Measurements from ENCODE around the gene FHAD1. TPM values are rescaled to one million over a fixed set of nuclear protein-coding genes. Genes with fewer than 3 reads are reported as not detected.

Gene FHAD1
- total RNA-seq, 1 donor from 2014 or later: not detected

DNA sequence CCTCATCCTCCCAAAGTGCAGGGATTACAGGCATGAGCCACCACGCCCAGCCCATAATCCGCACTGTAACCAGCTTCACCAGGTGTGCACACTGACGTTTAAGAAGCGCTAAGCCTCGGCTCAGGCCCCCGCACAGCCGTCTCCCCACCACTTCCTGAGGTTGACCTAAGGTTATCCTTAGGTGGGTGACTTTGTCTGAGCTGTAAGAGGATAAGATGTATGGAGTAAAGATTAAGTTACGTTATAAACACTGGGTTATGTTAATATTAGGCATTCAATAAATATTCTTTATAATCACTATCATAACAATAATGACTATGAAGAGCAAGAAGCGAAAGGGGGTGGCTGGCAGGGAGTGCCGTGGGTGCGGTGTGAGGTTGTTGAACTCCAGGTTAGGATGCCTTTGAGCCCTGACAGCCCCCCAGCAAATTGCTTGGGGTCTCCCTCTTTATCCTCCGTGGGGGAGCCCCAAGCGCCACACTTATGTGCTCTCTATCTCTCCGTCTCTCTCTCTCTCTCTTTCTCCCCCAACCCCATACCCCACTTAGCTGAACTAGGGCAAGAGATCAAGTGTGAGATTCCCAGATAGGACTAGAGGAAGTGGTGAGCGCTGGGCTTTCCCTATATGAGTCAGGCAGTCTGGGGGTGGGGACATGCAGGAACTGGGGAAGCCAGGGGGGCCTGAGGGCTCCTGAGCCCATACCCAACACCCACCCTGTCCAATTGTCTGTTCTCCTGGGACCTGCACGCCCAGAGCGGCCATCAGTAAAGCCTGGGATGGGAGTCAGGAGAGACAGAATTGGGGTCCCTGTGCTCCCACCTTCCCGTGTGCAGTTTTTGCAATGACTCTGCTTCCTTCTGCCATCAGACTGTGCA, 170.3 kb downstream of the FHAD1 start:
- TF ChIP-seq, protein P1, sequence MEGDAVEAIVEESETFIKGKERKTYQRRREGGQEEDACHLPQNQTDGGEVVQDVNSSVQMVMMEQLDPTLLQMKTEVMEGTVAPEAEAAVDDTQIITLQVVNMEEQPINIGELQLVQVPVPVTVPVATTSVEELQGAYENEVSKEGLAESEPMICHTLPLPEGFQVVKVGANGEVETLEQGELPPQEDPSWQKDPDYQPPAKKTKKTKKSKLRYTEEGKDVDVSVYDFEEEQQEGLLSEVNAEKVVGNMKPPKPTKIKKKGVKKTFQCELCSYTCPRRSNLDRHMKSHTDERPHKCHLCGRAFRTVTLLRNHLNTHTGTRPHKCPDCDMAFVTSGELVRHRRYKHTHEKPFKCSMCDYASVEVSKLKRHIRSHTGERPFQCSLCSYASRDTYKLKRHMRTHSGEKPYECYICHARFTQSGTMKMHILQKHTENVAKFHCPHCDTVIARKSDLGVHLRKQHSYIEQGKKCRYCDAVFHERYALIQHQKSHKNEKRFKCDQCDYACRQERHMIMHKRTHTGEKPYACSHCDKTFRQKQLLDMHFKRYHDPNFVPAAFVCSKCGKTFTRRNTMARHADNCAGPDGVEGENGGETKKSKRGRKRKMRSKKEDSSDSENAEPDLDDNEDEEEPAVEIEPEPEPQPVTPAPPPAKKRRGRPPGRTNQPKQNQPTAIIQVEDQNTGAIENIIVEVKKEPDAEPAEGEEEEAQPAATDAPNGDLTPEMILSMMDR (IDR thresholded peaks at IDR 0.05): no peak
- Mint-ChIP-seq H3K4me3 (ENCODE audit: unreplicated experiment) (no peak overlapping the region), H3K9me3 (ENCODE audit: unreplicated experiment) (no peaks in the 10 kb centered on the region), H3K27me3 (ENCODE audit: unreplicated experiment) (no peaks in the 10 kb centered on the region), H3K4me1 (ENCODE audit: unreplicated experiment) (peaks cover 41% of the 10 kb centered on the region), H3K27ac (ENCODE audit: unreplicated experiment) (peak overlapping the region; percentile 51), H3K36me3 (ENCODE audit: unreplicated experiment) (no peaks in the 10 kb centered on the region)
- no peak for DNase-seq (ENCODE audit: extremely low spot score, unreplicated experiment)

DNA sequence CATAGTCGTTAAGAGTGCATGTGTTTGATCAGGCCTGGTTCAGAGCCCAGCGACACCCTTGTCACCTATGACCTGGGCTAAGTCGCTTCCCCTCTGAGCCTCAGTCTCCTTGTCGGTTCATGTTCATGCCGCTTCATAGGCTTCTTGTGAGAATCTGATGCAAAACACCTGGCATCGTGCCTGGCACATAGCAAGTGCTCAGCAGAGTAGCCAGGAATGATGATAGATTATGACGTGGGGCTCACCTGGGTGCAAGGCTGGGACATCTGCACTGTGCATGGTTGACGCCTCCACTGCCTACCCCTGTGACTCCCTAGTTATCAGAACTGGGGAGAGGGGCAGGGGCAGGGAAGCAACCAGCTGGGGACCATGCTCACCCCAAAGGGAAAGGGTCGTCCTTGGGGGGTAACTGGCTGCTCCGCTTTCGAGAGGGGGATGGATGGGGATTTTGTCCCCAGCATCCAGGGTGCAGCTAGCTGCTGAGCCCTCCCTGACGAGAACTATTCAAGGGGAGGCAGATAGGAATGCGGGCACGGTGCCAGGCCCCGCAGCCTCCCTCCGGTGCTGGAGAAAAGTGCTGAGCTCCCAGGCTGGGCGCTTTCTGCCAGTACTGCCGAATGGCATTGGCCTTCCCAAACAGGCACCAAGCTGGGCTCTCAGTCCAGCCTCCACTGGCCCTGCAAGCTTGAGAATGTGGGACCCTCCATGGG, 171.9 kb downstream of the FHAD1 start:
- H3K27ac Mint-ChIP-seq (ENCODE audit: unreplicated experiment): no peak overlapping the region
- H3K36me3 Mint-ChIP-seq (ENCODE audit: unreplicated experiment): no peaks in the 10 kb centered on the region
- no peaks in the 10 kb centered on the region for H3K27me3 Mint-ChIP-seq (ENCODE audit: unreplicated experiment)
- no peak for DNase-seq (ENCODE audit: extremely low spot score, unreplicated experiment)
- H3K4me1 Mint-ChIP-seq (ENCODE audit: unreplicated experiment): peaks cover 38% of the 10 kb centered on the region
- TF ChIP-seq, protein P1 (IDR thresholded peaks at IDR 0.05): no peak
- H3K4me3 Mint-ChIP-seq (ENCODE audit: unreplicated experiment): no peak overlapping the region
- H3K9me3 Mint-ChIP-seq (ENCODE audit: unreplicated experiment): no peaks in the 10 kb centered on the region

DNA sequence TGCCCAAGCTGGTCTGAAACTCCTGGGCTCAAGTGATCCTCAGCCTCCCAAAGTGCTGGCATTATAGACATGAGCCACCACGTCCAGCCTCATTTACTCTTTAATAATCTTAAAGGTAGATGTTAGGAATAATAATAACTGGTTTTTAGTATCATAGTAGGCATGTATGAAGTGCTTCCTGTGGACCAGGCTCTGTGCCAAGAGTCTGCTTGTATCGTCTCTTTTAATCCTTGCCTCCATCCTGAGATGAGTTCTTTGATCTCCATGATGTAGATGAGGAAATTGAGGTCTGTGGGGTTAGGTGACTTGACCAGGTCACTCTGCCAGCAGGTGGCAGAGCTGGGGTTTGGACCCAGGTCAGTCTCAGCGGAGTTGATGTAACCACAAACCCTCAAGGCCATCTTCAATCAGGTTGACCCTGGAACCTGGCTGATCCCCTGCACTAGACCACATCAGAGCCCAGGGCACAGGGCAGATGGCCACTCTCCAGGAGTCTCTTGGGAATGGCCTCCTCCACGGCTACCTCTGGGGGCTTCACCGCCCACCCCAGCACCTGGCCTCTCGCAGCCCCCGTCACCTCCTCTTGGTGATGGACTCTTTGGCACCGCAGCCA, 173.9 kb downstream of the FHAD1 start:
- H3K27me3 Mint-ChIP-seq (ENCODE audit: unreplicated experiment): no peaks in the 10 kb centered on the region
- H3K27ac Mint-ChIP-seq (ENCODE audit: unreplicated experiment): no peak overlapping the region
- DNase-seq (ENCODE audit: extremely low spot score, unreplicated experiment): no peak
- H3K9me3 Mint-ChIP-seq (ENCODE audit: unreplicated experiment): no peaks in the 10 kb centered on the region
- H3K36me3 Mint-ChIP-seq (ENCODE audit: unreplicated experiment): no peaks in the 10 kb centered on the region
- TF ChIP-seq, protein P1 (IDR thresholded peaks at IDR 0.05): no peak
- H3K4me1 Mint-ChIP-seq (ENCODE audit: unreplicated experiment): peaks cover 35% of the 10 kb centered on the region
- H3K4me3 Mint-ChIP-seq (ENCODE audit: unreplicated experiment): no peak overlapping the region

DNA sequence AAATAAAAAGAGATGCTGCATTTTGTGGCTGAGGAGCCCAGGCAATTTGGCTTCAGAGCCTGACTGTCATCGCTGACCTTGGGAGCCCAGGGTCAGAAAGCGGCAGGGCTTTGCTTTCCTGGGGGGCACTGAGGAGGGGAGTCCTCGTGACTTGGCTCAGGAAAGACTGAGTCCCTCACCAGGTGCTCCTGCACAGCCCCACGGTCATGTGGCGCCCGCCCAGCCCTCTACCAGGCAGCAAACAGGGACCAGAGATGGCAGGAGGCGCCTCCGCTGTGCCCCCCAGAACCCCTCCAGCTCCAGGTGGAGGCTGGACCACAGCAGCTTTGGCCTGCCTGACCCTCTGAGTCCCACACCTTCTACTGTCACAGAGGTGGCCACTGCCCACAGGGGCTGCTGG, 175.8 kb downstream of the FHAD1 start:
- Mint-ChIP-seq H3K4me1 (ENCODE audit: unreplicated experiment) (peaks cover 32% of the 10 kb centered on the region), H3K36me3 (ENCODE audit: unreplicated experiment) (peaks cover 2% of the 10 kb centered on the region), H3K9me3 (ENCODE audit: unreplicated experiment) (no peaks in the 10 kb centered on the region), H3K27me3 (ENCODE audit: unreplicated experiment) (no peaks in the 10 kb centered on the region), H3K27ac (ENCODE audit: unreplicated experiment) (no peak overlapping the region), H3K4me3 (ENCODE audit: unreplicated experiment) (no peak overlapping the region)
- TF ChIP-seq, protein P1 (IDR thresholded peaks at IDR 0.05): no peak
- DNase-seq (ENCODE audit: extremely low spot score, unreplicated experiment): no peak
